ENCODE measurements around the gene RPL21.
"Not testable (repeated sequence)": the region's sequence is repeated elsewhere in the genome, so short reads cannot be mapped to it uniquely, and the experiment has no call there.

Gene RPL21

GRCh38 chr13:27293076-27293691 is 41.8 kb downstream of the RPL21 start:
- DNase-seq: no peak

GRCh38 chr13:27293873-27294515 is 42.6 kb downstream of the RPL21 start:
- peak; percentile 33 for DNase-seq

- DNase-seq: no peak
These were observed 43.7 kb downstream of the RPL21 start for GRCh38 chr13:27295096-27295495.

- DNase-seq: no peak
These were observed 44.3 kb downstream of the RPL21 start for GRCh38 chr13:27295660-27296059.

GRCh38 chr13:27296496-27296895 is 45.1 kb downstream of the RPL21 start:
- no peak for DNase-seq

GRCh38 chr13:27298849-27299248 is 47.5 kb downstream of the RPL21 start:
- no peak for DNase-seq

- not testable (repeated sequence) for DNase-seq
These were observed 49.0 kb downstream of the RPL21 start for GRCh38 chr13:27300406-27300805.

GRCh38 chr13:27300941-27301586 is 49.7 kb downstream of the RPL21 start:
- no peak for DNase-seq

GRCh38 chr13:27302643-27303262 is 51.4 kb downstream of the RPL21 start:
- DNase-seq: no peak

GRCh38 chr13:27304099-27304498 is 52.7 kb downstream of the RPL21 start:
- DNase-seq: no peak

- no peak for DNase-seq
These were observed 53.3 kb downstream of the RPL21 start for GRCh38 chr13:27304611-27305010.

Data from CD4-positive, alpha-beta T cell treated with Interleukin-4 for 4 hours (primary cell).